T-helper 1 cell treated with Interleukin-12 subunit alpha and Interleukin-12 subunit beta and Interleukin-4 antibody, amounts not matched to agents 30 μg/mL and 1 μg/mL, for 36 hours (primary cell): ENCODE results near the gene LTBP1.
"Not testable (repeated sequence)": the region's sequence is repeated elsewhere in the genome, so short reads cannot be mapped to it uniquely, and the experiment has no call there.

ENCODE experiments used
- H3K27ac Mint-ChIP-seq: one replicate; pipeline ENCODE4 v1.8.0; 2021; ENCODE audit warnings: mild to moderate bottlenecking, mixed read lengths
- H3K27me3 Mint-ChIP-seq: one replicate; pipeline ENCODE4 v1.8.0; 2021; ENCODE audit warnings: low read depth, mixed read lengths
- H3K36me3 Mint-ChIP-seq: one replicate; pipeline ENCODE4 v1.8.0; 2021; ENCODE audit warnings: low read depth, mixed read lengths
- H3K4me1 Mint-ChIP-seq: one replicate; pipeline ENCODE4 v1.8.0; 2021; ENCODE audit warnings: low read depth, mixed read lengths
- H3K4me3 Mint-ChIP-seq: one replicate; pipeline ENCODE4 v1.8.0; 2021; ENCODE audit warnings: mild to moderate bottlenecking, moderate library complexity, mixed read lengths
- H3K9me3 Mint-ChIP-seq: one replicate; pipeline ENCODE4 v1.8.0; 2021; ENCODE audit warnings: mixed read lengths

Gene LTBP1

GRCh38 chr2:33433279-33434235 is 486.8 kb downstream of the LTBP1 start:
- Mint-ChIP-seq H3K27me3 (peaks cover 9% of the 10 kb centered on the region), H3K4me3 (no peak overlapping the region), H3K4me1 (no peaks in the 10 kb centered on the region), H3K27ac (no peak overlapping the region), H3K36me3 (no peaks in the 10 kb centered on the region), H3K9me3 (no peaks in the 10 kb centered on the region)

DNA sequence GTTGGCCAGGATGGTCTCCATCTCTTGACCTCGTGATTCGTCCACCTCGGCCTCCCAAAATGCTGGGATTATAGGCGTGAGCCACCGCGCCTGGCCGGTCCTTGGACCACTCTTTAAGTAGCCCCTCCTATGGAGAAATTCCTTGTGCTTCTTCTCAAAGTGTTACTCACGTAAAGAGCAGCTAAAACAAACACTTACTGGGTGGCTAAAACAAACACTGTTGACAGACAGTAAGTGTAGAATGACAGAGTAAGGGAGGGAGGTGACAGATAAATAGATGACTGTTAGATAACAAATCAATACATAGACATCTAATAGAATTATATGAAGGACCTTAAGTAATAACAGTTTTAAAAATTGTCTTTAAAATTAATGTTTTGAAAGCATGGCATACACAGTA is 488.8 kb downstream of the LTBP1 start:
- Mint-ChIP-seq H3K27me3 (peaks cover 18% of the 10 kb centered on the region), H3K4me1 (no peaks in the 10 kb centered on the region), H3K9me3 (no peaks in the 10 kb centered on the region), H3K27ac (no peak overlapping the region), H3K4me3 (no peak overlapping the region), H3K36me3 (no peaks in the 10 kb centered on the region)

DNA sequence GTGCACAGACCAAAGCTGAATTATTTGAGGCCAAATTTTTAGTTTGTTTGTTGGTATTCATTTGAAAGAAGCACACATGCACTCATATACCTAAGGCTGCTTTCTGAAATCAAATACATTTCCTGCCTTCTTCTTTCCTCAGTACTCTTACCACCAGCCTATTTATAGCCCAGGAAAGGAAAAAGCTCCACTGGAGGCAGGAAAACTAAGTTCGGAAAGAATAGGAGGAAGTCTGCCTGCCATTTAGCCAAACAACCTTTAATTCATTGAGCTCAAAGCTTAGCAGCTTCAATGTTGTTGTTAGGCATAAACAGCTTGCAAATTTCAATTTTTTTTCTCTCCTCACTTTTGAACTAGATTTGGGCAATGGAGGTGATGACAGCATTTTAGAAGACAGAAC is 489.3 kb downstream of the LTBP1 start:
- Mint-ChIP-seq H3K4me1 (no peaks in the 10 kb centered on the region), H3K27me3 (peaks cover 18% of the 10 kb centered on the region), H3K4me3 (no peak overlapping the region), H3K36me3 (no peaks in the 10 kb centered on the region), H3K9me3 (no peaks in the 10 kb centered on the region), H3K27ac (no peak overlapping the region)

- Mint-ChIP-seq H3K9me3 (no peaks in the 10 kb centered on the region), H3K27me3 (peaks cover 17% of the 10 kb centered on the region), H3K4me1 (no peaks in the 10 kb centered on the region), H3K27ac (no peak overlapping the region), H3K4me3 (no peak overlapping the region), H3K36me3 (no peaks in the 10 kb centered on the region)
Measured at GRCh38 chr2:33437297-33437696, 490.5 kb downstream of the LTBP1 start.

GRCh38 chr2:33437815-33438214 is 491.1 kb downstream of the LTBP1 start:
- H3K4me3 Mint-ChIP-seq: no peak overlapping the region
- no peaks in the 10 kb centered on the region for H3K4me1 Mint-ChIP-seq
- no peak overlapping the region for H3K27ac Mint-ChIP-seq
- no peaks in the 10 kb centered on the region for H3K36me3 Mint-ChIP-seq
- H3K27me3 Mint-ChIP-seq: peaks cover 17% of the 10 kb centered on the region
- no peaks in the 10 kb centered on the region for H3K9me3 Mint-ChIP-seq

DNA sequence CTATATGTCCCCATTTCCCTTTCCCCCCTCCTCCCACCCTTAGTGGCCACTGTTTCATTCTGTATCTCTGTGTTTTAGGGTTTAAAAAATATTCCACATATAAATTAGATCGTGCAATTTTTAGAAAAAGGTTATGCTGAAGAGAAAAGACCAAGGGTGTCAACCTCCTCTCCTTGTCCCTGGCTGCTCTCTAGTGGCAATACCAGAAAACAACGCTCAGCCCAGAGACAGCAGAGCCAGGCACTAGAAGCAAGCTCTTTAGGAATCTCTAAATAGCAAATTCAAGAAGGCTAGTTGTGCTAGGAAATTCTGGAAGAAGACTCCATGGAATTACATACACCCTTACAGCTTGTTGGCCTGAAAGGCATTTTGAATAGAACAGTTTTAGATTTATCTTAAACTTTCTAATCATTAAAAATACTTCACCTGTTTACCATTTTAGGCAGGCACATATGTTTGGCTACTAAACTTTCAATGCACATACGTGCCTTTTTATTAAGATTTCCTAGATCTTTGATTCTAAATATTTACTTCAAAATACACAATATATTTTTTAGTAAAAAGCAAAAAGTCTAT is 494.6 kb downstream of the LTBP1 start:
- no peaks in the 10 kb centered on the region for H3K36me3 Mint-ChIP-seq
- H3K4me3 Mint-ChIP-seq: no peak overlapping the region

GRCh38 chr2:33442052-33442451 is 495.3 kb downstream of the LTBP1 start:
- not testable (repeated sequence) for H3K27ac Mint-ChIP-seq, H3K4me3 Mint-ChIP-seq, H3K9me3 Mint-ChIP-seq, H3K36me3 Mint-ChIP-seq, H3K4me1 Mint-ChIP-seq
- peaks cover 18% of the 10 kb centered on the region for H3K27me3 Mint-ChIP-seq

More for the DNA sequence above, 494.6 kb downstream of the LTBP1 start:
- no peaks in the 10 kb centered on the region for H3K9me3 Mint-ChIP-seq
- peaks cover 18% of the 10 kb centered on the region for H3K27me3 Mint-ChIP-seq
- H3K4me1 Mint-ChIP-seq: no peaks in the 10 kb centered on the region
- no peak overlapping the region for H3K27ac Mint-ChIP-seq

DNA sequence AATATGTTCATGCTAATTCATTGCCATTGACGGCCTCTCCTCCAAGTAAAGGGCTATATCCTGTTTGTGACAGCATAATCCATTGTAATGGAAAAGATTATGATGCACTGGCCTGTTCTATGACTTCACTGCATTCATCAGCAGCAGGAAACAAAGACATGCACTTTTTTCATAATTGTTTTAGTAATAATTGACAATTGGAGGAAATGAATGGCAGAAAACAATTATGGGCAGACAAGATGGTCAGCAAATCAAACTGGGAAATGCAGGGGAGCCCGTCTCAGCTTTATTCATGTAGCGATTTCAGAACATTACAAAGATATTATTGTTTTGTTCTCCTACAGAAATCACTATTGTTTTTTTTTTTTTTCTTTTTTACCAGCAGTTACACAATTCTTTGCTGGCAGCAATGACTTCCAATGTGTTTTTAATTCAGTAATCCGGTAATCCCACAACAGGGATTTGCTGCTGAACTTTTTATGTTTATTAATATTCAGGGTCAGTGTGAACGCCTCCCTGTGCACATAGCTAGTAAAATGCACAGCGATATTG is 495.9 kb downstream of the LTBP1 start:
- Mint-ChIP-seq H3K9me3 (no peaks in the 10 kb centered on the region), H3K4me1 (no peaks in the 10 kb centered on the region), H3K4me3 (no peak overlapping the region), H3K36me3 (no peaks in the 10 kb centered on the region), H3K27ac (no peak overlapping the region), H3K27me3 (peaks cover 18% of the 10 kb centered on the region)

- no peak overlapping the region for H3K4me3 Mint-ChIP-seq
- H3K4me1 Mint-ChIP-seq: no peaks in the 10 kb centered on the region
- no peaks in the 10 kb centered on the region for H3K36me3 Mint-ChIP-seq
- H3K9me3 Mint-ChIP-seq: no peaks in the 10 kb centered on the region
- H3K27ac Mint-ChIP-seq: no peak overlapping the region
- H3K27me3 Mint-ChIP-seq: peaks cover 18% of the 10 kb centered on the region
Measured at GRCh38 chr2:33443274-33443829, 496.6 kb downstream of the LTBP1 start.

DNA sequence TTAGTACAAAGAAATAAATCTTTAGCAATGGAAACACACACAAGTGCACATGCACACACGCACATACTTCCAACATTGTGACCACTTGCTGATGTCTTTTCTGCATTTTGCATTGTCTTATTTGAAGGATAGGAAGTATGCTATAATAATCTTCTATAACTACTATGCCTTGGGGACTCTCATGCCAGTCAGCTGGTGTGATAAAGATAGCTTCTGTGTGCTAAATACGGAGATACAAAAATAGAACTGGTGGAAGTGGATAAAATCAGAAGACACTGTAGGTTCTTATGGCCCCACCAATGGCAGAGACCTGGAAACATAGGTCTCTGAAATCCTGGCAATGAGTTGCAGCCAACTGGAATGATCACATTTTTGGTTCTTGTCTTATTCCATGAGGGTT is 498.2 kb downstream of the LTBP1 start:
- Mint-ChIP-seq H3K4me3 (no peak overlapping the region), H3K9me3 (no peaks in the 10 kb centered on the region), H3K27ac (no peak overlapping the region), H3K36me3 (no peaks in the 10 kb centered on the region), H3K4me1 (no peaks in the 10 kb centered on the region), H3K27me3 (peaks cover 10% of the 10 kb centered on the region)

GRCh38 chr2:33448220-33448899 is 501.6 kb downstream of the LTBP1 start:
- Mint-ChIP-seq H3K27me3 (peaks cover 8% of the 10 kb centered on the region), H3K9me3 (peaks cover 18% of the 10 kb centered on the region), H3K36me3 (no peaks in the 10 kb centered on the region), H3K4me3 (no peak overlapping the region), H3K4me1 (no peaks in the 10 kb centered on the region), H3K27ac (no peak overlapping the region)
